Measurements from ENCODE around the gene CES4A.

Gene CES4A

GRCh38 chr16:67021321-67021720 lies 32.9 kb downstream of the CES4A start:
- H3K4me3 ChIP-seq (ENCODE audit: control insufficient read depth, low read depth, low read length), result no peak overlapping the region
- DNase-seq (ENCODE audit: low read depth), result no peak
- TF ChIP-seq CTCF (conservative IDR thresholded peaks at IDR 0.05; ENCODE audit: control insufficient read depth, insufficient read depth, low read depth, low read length), result no peak

GRCh38 chr16:67022531-67023214 lies 34.3 kb downstream of the CES4A start:
- TF ChIP-seq CTCF (conservative IDR thresholded peaks at IDR 0.05; ENCODE audit: control insufficient read depth, insufficient read depth, low read depth, low read length), result no peak
- H3K4me3 ChIP-seq (ENCODE audit: control insufficient read depth, low read depth, low read length), result no peak overlapping the region

GRCh38 chr16:67023689-67024088 lies 35.3 kb downstream of the CES4A start:
- TF ChIP-seq CTCF (conservative IDR thresholded peaks at IDR 0.05; ENCODE audit: control insufficient read depth, insufficient read depth, low read depth, low read length), result no peak
- DNase-seq (ENCODE audit: low read depth), result no peak
- H3K4me3 ChIP-seq (ENCODE audit: control insufficient read depth, low read depth, low read length), result no peak overlapping the region

More at GRCh38 chr16:67022531-67023214, 34.3 kb downstream of the CES4A start:
- DNase-seq (ENCODE audit: low read depth), result no peak

GRCh38 chr16:67024384-67025209 lies 36.2 kb downstream of the CES4A start:
- DNase-seq (ENCODE audit: low read depth), result no peak
- TF ChIP-seq CTCF (conservative IDR thresholded peaks at IDR 0.05; ENCODE audit: control insufficient read depth, insufficient read depth, low read depth, low read length), result no peak
- H3K4me3 ChIP-seq (ENCODE audit: control insufficient read depth, low read depth, low read length), result no peak overlapping the region

GRCh38 chr16:67025210-67025550 lies 36.8 kb downstream of the CES4A start:
- DNase-seq (ENCODE audit: low read depth), result no peak
- no peak for TF ChIP-seq CTCF (conservative IDR thresholded peaks at IDR 0.05; ENCODE audit: control insufficient read depth, insufficient read depth, low read depth, low read length)
- no peak overlapping the region for H3K4me3 ChIP-seq (ENCODE audit: control insufficient read depth, low read depth, low read length)

- DNase-seq (ENCODE audit: low read depth), result no peak
- H3K4me3 ChIP-seq (ENCODE audit: control insufficient read depth, low read depth, low read length), result no peak overlapping the region
- no peak for TF ChIP-seq CTCF (conservative IDR thresholded peaks at IDR 0.05; ENCODE audit: control insufficient read depth, insufficient read depth, low read depth, low read length)
Measured at GRCh38 chr16:67026570-67026969, 38.2 kb downstream of the CES4A start.
